MM.1S (cell line): ENCODE results near the gene IMPA2.

ENCODE experiments used
- CTCF ChIP-seq: fragments of 300-600 bp; sonication (generic); IDR thresholded peaks from 2 replicates; pipeline ENCODE4 v1.5.1; 2016; ENCODE audit warnings: antibody characterized with exemption, low read length, mixed read lengths
- EZH2 ChIP-seq: fragments of 300-600 bp; sonication (generic); optimal IDR thresholded peaks from 2 replicates; pipeline ENCODE3; 2017; ENCODE audit warnings: low read depth, mild to moderate bottlenecking, antibody characterized with exemption, low read length, mixed read lengths

GRCh38 chr18:11978956-11979355 lies 2.4 kb upstream of the IMPA2 start:
- TF ChIP-seq CTCF (no peak), EZH2 (no peak)
